GM18873 (cell line): ENCODE measurements around the gene SPATA32.
A peak's percentile ranks its signal among the peaks of the same experiment; 100 is the strongest.

ENCODE experiments used
- ATAC-seq: cut with Tn5 transposase; IDR thresholded peaks from one replicate; pipeline ENCODE4 v1.9.1; 2021; ENCODE audit warnings: mild to moderate bottlenecking, moderate library complexity, moderate number of reproducible peaks; ENCODE audit not compliant: unreplicated experiment, low FRiP score

SPATA32 gene

GRCh38 chr17:45232514-45233422, 29.1 kb downstream of the SPATA32 start:
- ATAC-seq: no peak

GRCh38 chr17:45231481-45232116, 30.3 kb downstream of the SPATA32 start:
- no peak for ATAC-seq

GRCh38 chr17:45230787-45231480, 31.0 kb downstream of the SPATA32 start:
- no peak for ATAC-seq

GRCh38 chr17:45230410-45230786, 31.5 kb downstream of the SPATA32 start:
- no peak for ATAC-seq

- ATAC-seq: no peak
Measured at GRCh38 chr17:45229681-45230409, 32.0 kb downstream of the SPATA32 start.

GRCh38 chr17:45228763-45229539, 32.9 kb downstream of the SPATA32 start:
- ATAC-seq: peak; percentile 39

- no peak for ATAC-seq
Measured at GRCh38 chr17:45227926-45228762, 33.8 kb downstream of the SPATA32 start.

GRCh38 chr17:45227101-45227925, 34.6 kb downstream of the SPATA32 start:
- no peak for ATAC-seq

GRCh38 chr17:45226576-45226975, 35.3 kb downstream of the SPATA32 start:
- no peak for ATAC-seq

- ATAC-seq: peak; percentile 30
Measured at GRCh38 chr17:45225964-45226530, 35.8 kb downstream of the SPATA32 start.

- ATAC-seq: no peak
Measured at GRCh38 chr17:45225051-45225700, 36.7 kb downstream of the SPATA32 start.

GRCh38 chr17:45224671-45225050, 37.2 kb downstream of the SPATA32 start:
- ATAC-seq: no peak

GRCh38 chr17:45223539-45224528, 38.1 kb downstream of the SPATA32 start:
- no peak for ATAC-seq

- ATAC-seq: no peak
Measured at GRCh38 chr17:45222996-45223538, 38.8 kb downstream of the SPATA32 start.

GRCh38 chr17:45222289-45222995, 39.5 kb downstream of the SPATA32 start:
- no peak for ATAC-seq
